ENCODE data around the gene MMADHC. TPM values are rescaled to one million over a fixed set of nuclear protein-coding genes. Genes with fewer than 3 reads are reported as not detected.

Gene MMADHC
- total and polyA plus RNA-seq, 9 of the 15 experiments (the other 6 are each of a cell fraction or from before 2014, with no cell fraction given) = 187 to 850 (median 271) TPM

DNA sequence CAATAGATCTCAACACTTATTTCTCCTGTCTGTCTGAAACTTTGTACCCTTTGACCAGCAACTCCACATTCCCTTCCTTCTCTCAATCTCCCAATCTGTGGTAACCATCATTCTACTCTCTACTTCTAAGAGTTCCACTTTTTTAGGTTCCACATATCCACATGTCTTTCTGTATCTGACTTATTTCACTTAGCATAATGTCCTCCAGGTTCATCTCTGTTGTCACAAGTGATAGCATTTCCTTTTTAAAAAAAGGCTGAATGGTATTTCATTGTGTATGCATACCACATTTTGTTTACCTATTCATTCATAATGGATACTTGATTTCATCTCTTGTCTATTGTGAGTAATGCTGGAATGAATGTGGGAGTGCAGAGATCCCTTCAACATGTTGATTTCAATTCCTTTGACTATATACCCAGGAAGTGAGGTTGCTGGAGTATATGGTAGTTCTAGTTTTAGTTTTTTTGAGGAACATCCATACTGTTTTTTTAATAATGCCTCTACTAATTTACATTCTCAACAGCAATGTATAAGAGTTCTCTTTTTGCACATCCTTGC, 18.8 kb upstream of the MMADHC start:
- CTCF ChIA-PET (ENCODE audit: low intra/inter-chr PET ratio) = no interaction called here

More for the DNA sequence above, 18.8 kb upstream of the MMADHC start:
- intact Hi-C loops (cut with micrococcal nuclease) (no loop called here), in situ Hi-C loops (cut with MboI) (loop anchor here (25.0 kb wide), 1 partner anchor 881 kb away; the partner anchor contains the start of gene RND3)
- Histone ChIP-seq H3K9me1 (ENCODE audit: control insufficient read depth, insufficient read depth, low read length) (no peaks in the 10 kb centered on the region), H3K9me3 (replicated peaks; ENCODE audit: control insufficient read depth, insufficient read depth, low read depth, low read length) (no peaks in the 10 kb centered on the region), H2AFZ (ENCODE audit: low read depth, low read length) (no peak overlapping the region), H3K27ac (ENCODE audit: extremely low read depth, low read depth, low read length) (no peak overlapping the region), H3K27me3 (ENCODE audit: control insufficient read depth in 2 of 2, insufficient read depth in 2 of 2, low read length in 2 of 2) (no peaks in the 10 kb centered on the region), H3K9ac (ENCODE audit: insufficient read depth in 1 of 2, low read depth in 2 of 2, low read length in 2 of 2) (no peak overlapping the region), H3K4me2 (ENCODE audit: insufficient read depth, low read length) (no peak overlapping the region), H3K36me3 (ENCODE audit: control insufficient read depth, insufficient read depth, low read length) (no peaks in the 10 kb centered on the region), H3K4me3 (no peak overlapping the region), H3K79me2 (ENCODE audit: control insufficient read depth, insufficient read depth, low read length) (no peaks in the 10 kb centered on the region), H3K4me1 (replicated peaks in 1 of 2; ENCODE audit: control insufficient read depth in 2 of 2, insufficient read depth in 2 of 2, low read length in 2 of 2) (no peaks in the 10 kb centered on the region), H4K20me1 (replicated peaks; ENCODE audit: control insufficient read depth, insufficient read depth, low read length) (no peaks in the 10 kb centered on the region)
- no TSS peak for BruUV-seq (replicated peaks)
- FAIRE-seq (no peak), ATAC-seq (no peak), DNase-seq (ENCODE audit: extremely low read depth in 1 of 4, low spot score in 3 of 4) (no peak)
- POLR2A ChIA-PET = no interaction called here
- no peak for TF ChIP-seq TEAD2 (tag; IDR thresholded peaks at IDR 0.05)
- no peak for TF ChIP-seq NFATC3 (IDR thresholded peaks at IDR 0.05)
- no peak for TF ChIP-seq CBX3 (IDR thresholded peaks at IDR 0.05; ENCODE audit: borderline replicate concordance in 1 of 2, low read length in 2 of 2)
- TF ChIP-seq BCL6 (CRISPR knock-in tag; IDR thresholded peaks at IDR 0.05) = no peak
- no peak for TF ChIP-seq PCBP2 (IDR thresholded peaks at IDR 0.05; ENCODE audit: low read depth, low read length, poor library complexity, severe bottlenecking)
- no peak for TF ChIP-seq MEF2D (tag; conservative IDR thresholded peaks at IDR 0.05; ENCODE audit: low read depth)
- TF ChIP-seq, protein P1, sequence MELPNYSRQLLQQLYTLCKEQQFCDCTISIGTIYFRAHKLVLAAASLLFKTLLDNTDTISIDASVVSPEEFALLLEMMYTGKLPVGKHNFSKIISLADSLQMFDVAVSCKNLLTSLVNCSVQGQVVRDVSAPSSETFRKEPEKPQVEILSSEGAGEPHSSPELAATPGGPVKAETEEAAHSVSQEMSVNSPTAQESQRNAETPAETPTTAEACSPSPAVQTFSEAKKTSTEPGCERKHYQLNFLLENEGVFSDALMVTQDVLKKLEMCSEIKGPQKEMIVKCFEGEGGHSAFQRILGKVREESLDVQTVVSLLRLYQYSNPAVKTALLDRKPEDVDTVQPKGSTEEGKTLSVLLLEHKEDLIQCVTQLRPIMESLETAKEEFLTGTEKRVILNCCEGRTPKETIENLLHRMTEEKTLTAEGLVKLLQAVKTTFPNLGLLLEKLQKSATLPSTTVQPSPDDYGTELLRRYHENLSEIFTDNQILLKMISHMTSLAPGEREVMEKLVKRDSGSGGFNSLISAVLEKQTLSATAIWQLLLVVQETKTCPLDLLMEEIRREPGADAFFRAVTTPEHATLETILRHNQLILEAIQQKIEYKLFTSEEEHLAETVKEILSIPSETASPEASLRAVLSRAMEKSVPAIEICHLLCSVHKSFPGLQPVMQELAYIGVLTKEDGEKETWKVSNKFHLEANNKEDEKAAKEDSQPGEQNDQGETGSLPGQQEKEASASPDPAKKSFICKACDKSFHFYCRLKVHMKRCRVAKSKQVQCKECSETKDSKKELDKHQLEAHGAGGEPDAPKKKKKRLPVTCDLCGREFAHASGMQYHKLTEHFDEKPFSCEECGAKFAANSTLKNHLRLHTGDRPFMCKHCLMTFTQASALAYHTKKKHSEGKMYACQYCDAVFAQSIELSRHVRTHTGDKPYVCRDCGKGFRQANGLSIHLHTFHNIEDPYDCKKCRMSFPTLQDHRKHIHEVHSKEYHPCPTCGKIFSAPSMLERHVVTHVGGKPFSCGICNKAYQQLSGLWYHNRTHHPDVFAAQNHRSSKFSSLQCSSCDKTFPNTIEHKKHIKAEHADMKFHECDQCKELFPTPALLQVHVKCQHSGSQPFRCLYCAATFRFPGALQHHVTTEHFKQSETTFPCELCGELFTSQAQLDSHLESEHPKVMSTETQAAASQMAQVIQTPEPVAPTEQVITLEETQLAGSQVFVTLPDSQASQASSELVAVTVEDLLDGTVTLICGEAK (IDR thresholded peaks at IDR 0.05) = no peak
- TF ChIP-seq, protein P1 (CRISPR knock-in tag; IDR thresholded peaks at IDR 0.05) = no peak
- no peak for TF ChIP-seq POLR3A (IDR thresholded peaks at IDR 0.05; ENCODE audit: borderline replicate concordance, extremely low read depth, insufficient read depth, insufficient read length)

All from K562 (cell line).